Epithelial cell of esophagus (primary cell): Measurements from ENCODE around the gene ACOT12.
A peak's percentile ranks its signal among the peaks of the same experiment; 100 is the strongest.

ENCODE experiments used
- DNase-seq: peaks from one replicate; pipeline ENCODE4 v3.0.0; 2010; ENCODE audit warnings: low read depth
- H3K4me3 ChIP-seq: 2 replicates; pipeline ENCODE4 v1.5.1; 2011; ENCODE audit warnings: mild to moderate bottlenecking, low read length, control low read depth
- TF ChIP-seq, protein P1 (sequence below): IDR thresholded peaks from 2 replicates; pipeline ENCODE4 v1.5.1; 2011; ENCODE audit warnings: low read depth, mild to moderate bottlenecking, low read length, control low read depth, inconsistent platforms; ENCODE audit not compliant: insufficient read depth; ENCODE audit errors: missing control alignments

The ACOT12 gene

DNA sequence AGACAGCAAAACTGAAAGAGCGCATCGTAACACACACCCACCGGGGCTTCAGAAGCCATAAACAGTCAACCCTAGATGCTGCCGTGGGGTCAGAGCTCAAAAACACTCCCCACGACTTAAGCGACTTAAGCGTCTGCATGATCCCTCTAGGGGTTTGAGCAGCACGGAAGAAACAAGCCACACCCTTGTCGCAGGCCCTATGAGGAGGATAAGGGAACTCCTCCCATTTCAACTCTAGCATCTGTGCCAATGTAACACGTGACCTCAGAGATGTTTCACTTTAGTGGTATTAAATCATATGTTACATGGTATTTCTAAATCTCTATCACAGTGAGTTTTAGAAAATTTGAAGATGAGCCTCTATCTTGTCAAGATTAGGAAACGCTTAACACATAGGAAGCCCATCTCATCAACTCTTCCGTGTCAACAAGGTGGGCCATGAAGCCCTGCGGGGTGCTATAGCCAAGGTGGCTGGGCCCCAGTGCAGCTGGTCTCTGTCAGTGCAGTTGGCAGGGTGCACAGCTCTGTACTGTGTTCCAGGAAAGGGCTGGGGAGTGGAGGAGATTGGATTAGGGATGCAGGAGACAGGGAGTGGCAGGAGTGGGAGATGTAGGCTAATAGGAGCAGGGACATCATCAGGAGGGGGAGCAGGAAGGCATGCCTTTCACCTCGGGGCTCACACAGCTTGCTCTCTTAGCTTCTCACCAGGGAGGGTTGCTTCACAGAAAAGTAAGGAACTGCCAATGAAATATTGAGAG, 59.5 kb downstream of the ACOT12 start:
- H3K4me3 ChIP-seq, result no peak overlapping the region
- TF ChIP-seq, protein P1, sequence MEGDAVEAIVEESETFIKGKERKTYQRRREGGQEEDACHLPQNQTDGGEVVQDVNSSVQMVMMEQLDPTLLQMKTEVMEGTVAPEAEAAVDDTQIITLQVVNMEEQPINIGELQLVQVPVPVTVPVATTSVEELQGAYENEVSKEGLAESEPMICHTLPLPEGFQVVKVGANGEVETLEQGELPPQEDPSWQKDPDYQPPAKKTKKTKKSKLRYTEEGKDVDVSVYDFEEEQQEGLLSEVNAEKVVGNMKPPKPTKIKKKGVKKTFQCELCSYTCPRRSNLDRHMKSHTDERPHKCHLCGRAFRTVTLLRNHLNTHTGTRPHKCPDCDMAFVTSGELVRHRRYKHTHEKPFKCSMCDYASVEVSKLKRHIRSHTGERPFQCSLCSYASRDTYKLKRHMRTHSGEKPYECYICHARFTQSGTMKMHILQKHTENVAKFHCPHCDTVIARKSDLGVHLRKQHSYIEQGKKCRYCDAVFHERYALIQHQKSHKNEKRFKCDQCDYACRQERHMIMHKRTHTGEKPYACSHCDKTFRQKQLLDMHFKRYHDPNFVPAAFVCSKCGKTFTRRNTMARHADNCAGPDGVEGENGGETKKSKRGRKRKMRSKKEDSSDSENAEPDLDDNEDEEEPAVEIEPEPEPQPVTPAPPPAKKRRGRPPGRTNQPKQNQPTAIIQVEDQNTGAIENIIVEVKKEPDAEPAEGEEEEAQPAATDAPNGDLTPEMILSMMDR, result no peak
- DNase-seq, result no peak

DNA sequence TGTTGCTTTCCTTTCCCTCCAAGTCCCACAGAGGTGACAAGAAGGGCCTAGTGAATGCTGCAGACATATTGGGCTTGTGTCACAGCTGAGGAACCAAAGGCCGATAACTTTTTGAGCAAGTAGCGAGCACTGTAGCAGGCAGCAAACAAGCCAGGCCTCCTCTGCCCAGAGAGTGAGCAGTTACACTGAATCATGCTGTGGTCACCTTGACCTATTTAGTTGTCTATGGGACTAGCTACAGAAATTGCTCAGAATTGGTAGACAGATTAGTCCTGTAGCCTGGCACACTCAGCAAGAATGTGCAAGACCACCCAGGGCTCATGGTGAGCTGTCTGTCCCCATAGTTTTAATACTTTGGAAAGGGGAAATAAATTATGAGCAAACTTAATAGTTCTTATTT, 67.4 kb downstream of the ACOT12 start:
- DNase-seq, result no peak

DNA sequence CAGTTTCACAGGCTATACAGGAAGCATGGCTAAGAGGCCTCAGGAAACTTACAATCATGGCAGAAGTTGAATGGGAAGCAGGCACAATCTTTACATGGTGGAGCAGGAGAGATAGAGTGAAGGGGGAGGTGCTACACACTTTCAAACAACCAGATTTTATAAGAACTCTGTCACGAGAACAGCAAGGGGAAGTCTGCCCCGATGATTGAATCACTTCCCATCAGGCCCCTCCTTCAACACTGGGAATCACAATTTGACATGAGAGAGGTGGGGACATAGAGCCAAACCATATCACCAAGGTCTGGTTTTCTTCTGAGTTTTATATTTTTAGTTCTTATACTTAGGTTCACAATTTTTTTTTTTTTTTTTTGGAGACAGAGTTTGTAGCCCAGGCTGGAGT, 76.4 kb downstream of the ACOT12 start:
- no peak for DNase-seq
- TF ChIP-seq, protein P1, result no peak
- H3K4me3 ChIP-seq, result no peak overlapping the region

More for the DNA sequence above, 67.4 kb downstream of the ACOT12 start:
- TF ChIP-seq, protein P1, result no peak
- H3K4me3 ChIP-seq, result no peak overlapping the region

DNA sequence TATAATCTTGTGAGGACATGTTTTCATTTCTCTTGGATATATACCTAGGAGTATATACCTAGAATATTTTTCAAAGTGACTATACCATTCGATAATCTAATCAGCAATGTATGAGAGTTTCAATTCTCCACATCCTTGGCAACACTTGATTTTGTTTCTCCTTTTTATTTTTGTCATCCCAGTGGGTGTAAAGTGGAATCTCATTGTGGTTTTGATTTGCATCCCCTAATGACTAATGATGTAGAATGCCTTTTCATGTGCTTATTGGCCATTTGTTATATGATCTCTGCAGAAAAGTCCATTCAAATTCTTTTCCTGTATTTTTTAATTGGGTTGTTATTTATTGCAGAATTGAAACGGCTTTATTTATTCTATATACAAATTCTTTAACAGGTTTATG, 77.4 kb downstream of the ACOT12 start:
- no peak for DNase-seq
- TF ChIP-seq, protein P1, result no peak
- H3K4me3 ChIP-seq, result no peak overlapping the region

GRCh38 chr5:81315830-81316229, 78.1 kb downstream of the ACOT12 start:
- DNase-seq, result no peak
- TF ChIP-seq, protein P1, result no peak

DNA sequence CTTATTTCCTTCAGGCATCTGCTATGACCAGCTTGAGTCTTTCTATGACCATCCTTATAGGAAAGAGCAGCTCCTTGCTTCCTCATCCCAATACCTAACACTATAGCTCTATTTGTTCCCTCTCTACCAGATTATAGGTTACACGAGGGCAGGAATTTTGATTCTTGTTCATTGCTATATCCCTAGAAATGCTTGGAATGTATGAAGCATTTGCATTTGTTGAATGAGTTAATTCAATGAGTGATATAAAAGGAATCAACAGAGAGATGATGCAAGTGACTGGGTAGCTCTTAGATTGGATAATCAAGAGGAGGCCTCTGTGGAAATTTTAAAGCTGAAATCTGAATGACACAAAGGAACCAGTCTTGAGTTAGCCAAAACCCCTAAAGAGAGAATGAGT, 78.6 kb downstream of the ACOT12 start:
- no peak overlapping the region for H3K4me3 ChIP-seq
- TF ChIP-seq, protein P1, result no peak
- peak; percentile 63 for DNase-seq

More at GRCh38 chr5:81315830-81316229, 78.1 kb downstream of the ACOT12 start:
- H3K4me3 ChIP-seq, result no peak overlapping the region

GRCh38 chr5:81314581-81314980, 79.4 kb downstream of the ACOT12 start:
- H3K4me3 ChIP-seq, result no peak overlapping the region
- DNase-seq, result no peak
- TF ChIP-seq, protein P1, result no peak
